ACC112 (cell line): ENCODE data around the gene TMX1.
A peak's percentile ranks its signal among the peaks of the same experiment; 100 is the strongest.
"Not testable (repeated sequence)": the region's sequence is repeated elsewhere in the genome, so short reads cannot be mapped to it uniquely, and the experiment has no call there.

Experiments
- H2AFZ ChIP-seq: fragments of 200-600 bp; sonication (generic); one replicate; pipeline ENCODE4 v1.6.0; 2017; ENCODE audit warnings: antibody characterized with exemption, low read length; ENCODE audit not compliant: unreplicated experiment
- H3K27ac ChIP-seq: fragments of 200-600 bp; sonication (generic); 2 replicates; pipeline ENCODE4 v1.5.1; 2014; ENCODE audit warnings: low read depth, mild to moderate bottlenecking, antibody characterized with exemption, low read length, moderate library complexity
- H3K27me3 ChIP-seq: fragments of 200-600 bp; sonication (generic); 2 replicates; pipeline ENCODE4 v1.6.1; 2014; ENCODE audit warnings: mild to moderate bottlenecking, antibody characterized with exemption, low read length, moderate library complexity, mixed read lengths; ENCODE audit not compliant: insufficient read depth
- H3K36me3 ChIP-seq: fragments of 200-600 bp; sonication (generic); 2 replicates; pipeline ENCODE4 v1.6.1; 2016; ENCODE audit warnings: mild to moderate bottlenecking, antibody characterized with exemption, low read length, moderate library complexity, mixed read lengths; ENCODE audit not compliant: insufficient read depth
- H3K4me1 ChIP-seq: fragments of 200-600 bp; sonication (generic); one replicate; pipeline ENCODE4 v1.6.1; 2016; ENCODE audit warnings: low read length, mixed read lengths; ENCODE audit not compliant: insufficient read depth, unreplicated experiment, control insufficient read depth
- H3K4me3 ChIP-seq: fragments of 200-600 bp; sonication (generic); 2 replicates; pipeline ENCODE4 v1.5.1; 2014; ENCODE audit warnings: mild to moderate bottlenecking, low read depth, low read length
- H3K79me2 ChIP-seq: fragments of 200-600 bp; sonication (generic); one replicate; pipeline ENCODE4 v1.6.0; 2016; ENCODE audit warnings: low read length; ENCODE audit not compliant: control insufficient read depth, unreplicated experiment, insufficient read depth

The TMX1 gene

DNA sequence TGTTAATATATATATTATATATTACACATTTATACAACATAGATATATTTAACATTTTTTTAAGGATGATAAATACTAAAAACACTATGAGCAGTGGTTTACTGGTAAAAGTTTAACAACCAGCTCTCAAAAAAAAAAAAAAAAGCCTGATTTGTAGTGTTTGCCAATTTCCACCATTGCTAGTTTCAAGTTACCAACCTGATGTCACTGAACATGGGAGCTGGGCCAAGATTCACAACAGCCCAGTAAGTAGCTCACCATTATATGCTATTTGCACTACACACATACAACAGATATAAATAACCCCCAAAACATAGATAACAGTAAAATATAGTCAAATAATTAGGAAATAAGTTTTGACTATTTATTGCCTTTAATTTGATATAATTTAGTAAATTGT is 28.9 kb upstream of the TMX1 start:
- Histone ChIP-seq H3K27ac (no peak overlapping the region), H2AFZ (no peak overlapping the region), H3K27me3 (peaks cover 21% of the 10 kb centered on the region), H3K79me2 (no peaks in the 10 kb centered on the region), H3K4me1 (peaks cover 3% of the 10 kb centered on the region), H3K4me3 (no peak overlapping the region), H3K36me3 (no peaks in the 10 kb centered on the region)

DNA sequence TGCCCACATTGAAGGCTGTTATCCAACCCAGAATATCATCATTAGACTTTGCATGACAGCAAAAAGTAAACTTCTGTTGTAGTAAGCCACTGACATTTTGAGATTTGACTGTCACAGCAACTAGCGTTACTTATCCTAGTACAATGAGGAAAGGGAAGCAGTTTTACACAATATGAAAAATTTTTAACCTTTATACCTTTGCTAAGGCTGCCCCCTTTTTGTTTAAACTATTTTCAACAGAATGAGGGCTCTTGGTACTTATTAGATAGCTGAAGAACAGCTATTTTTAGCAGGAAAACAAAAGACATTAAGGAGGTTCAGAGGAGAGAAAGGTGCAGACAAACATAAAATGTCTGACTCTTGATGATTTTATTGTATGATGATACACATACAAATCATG is 23.4 kb upstream of the TMX1 start:
- Histone ChIP-seq H3K4me3 (no peak overlapping the region), H3K79me2 (no peaks in the 10 kb centered on the region), H3K27me3 (no peaks in the 10 kb centered on the region), H3K27ac (no peak overlapping the region), H3K4me1 (no peaks in the 10 kb centered on the region), H2AFZ (no peak overlapping the region), H3K36me3 (no peaks in the 10 kb centered on the region)

DNA sequence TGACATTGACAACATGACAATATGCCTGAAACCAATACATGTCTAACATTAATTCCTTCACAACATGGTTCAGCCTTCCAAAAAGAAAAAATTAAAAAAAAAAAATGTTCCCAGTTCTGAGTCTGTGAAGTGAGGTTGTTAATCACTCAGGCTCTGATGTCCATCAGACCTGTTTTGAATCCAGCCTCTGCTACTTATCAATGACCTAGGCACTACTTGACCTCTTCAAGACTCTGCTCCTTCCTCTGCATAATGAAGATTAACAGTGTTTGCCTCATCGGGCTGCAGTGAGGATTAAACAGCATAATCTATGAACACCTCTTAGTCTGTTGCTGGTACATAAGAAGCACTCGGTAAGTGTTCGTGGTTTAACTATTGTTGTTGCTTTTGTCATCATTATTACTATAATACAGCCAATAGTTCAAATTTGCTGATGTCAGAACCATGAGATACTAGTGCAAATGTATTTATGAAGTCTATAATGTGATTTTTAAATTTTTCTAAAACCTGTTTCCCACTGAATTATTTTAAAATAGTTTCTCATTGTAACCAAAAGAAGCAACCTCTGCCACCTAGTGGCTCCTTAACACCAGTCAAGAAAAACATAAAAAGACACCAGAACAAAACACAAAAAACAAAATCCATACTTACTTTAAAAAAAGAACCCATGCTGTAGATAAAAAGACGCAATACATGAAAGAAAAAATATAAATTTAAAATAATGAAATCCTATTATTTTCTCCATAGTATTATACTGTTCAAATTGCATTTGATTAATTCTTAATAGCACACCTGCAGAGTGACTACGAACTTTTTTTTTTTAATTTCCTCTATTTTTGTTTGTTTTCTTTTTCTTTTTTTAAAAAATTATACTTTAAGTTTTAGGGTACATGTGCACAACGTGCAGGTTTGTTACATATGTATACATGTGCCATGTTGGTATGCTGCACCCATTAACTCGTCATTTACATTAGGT is 20.3 kb upstream of the TMX1 start:
- no peaks in the 10 kb centered on the region for H3K36me3 ChIP-seq
- peaks cover 2% of the 10 kb centered on the region for H3K4me1 ChIP-seq
- H3K4me3 ChIP-seq = no peak overlapping the region
- no peaks in the 10 kb centered on the region for H3K79me2 ChIP-seq
- H3K27me3 ChIP-seq = no peaks in the 10 kb centered on the region
- H2AFZ ChIP-seq = no peak overlapping the region
- no peak overlapping the region for H3K27ac ChIP-seq

DNA sequence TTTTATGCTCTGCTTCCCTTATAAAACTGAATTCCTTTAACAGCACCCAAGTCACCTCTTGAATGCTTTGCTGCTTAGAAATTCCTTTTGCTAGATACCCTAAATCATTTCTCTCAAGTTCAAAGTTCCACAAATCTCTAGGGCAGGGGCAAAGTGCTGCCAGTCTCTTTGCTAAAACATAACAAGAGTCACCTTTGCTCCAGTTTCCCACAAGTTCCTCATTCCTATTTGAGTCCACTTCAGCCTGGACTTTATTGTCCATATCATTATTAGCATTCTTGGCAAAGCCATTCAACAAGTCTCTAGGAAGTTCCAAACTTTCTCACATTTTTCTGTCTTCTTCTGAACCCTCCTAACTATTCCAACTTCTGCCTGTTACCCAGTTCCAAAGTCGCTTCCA is 16.6 kb upstream of the TMX1 start:
- H2AFZ ChIP-seq, H3K4me1 ChIP-seq, H3K4me3 ChIP-seq, H3K36me3 ChIP-seq, H3K27ac ChIP-seq, H3K27me3 ChIP-seq, H3K79me2 ChIP-seq: not testable (repeated sequence)

DNA sequence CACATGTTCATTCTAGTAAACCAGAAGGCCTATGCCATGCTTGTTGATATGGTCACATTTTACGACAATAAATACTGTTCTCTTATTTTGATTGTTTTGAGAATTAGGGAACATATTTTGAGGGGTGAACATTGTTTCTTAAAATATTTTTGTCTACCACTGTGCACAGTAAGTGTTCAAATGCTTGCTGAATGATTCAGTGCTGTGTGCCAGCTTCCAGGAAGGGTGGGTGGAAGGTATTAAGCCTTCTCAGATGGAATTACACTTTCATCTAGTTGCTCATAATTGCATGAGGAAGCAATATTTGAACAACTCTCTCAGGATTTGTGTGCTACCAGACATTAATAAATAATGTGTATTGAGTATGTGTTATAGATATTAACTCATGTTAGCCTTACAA is 15.5 kb upstream of the TMX1 start:
- Histone ChIP-seq H3K4me3 (no peak overlapping the region), H3K4me1 (peaks cover 5% of the 10 kb centered on the region), H3K27me3 (no peaks in the 10 kb centered on the region), H2AFZ (no peak overlapping the region), H3K36me3 (no peaks in the 10 kb centered on the region), H3K27ac (no peak overlapping the region), H3K79me2 (no peaks in the 10 kb centered on the region)

DNA sequence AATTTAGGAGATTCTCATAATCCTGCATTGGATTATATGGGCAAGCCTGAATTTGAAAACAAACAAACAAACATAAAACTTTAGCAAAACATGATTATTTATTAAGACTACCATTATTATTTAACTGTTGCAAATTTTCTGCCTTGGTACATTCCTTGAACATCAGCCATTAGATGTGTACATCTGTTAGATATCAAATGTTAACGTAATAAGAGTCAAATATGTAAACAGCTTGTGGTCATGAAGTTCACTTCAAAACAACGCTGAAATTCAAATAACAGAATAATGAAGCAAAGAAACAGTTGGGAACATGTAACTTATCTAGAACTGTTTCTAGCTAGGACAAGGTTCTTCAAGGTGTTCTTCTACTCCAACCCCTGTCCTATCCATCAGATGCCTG is 14.3 kb upstream of the TMX1 start:
- no peak overlapping the region for H3K4me3 ChIP-seq
- H3K4me1 ChIP-seq = peaks cover 5% of the 10 kb centered on the region
- no peak overlapping the region for H3K27ac ChIP-seq
- H2AFZ ChIP-seq = no peak overlapping the region
- H3K27me3 ChIP-seq = no peaks in the 10 kb centered on the region
- no peaks in the 10 kb centered on the region for H3K79me2 ChIP-seq
- no peaks in the 10 kb centered on the region for H3K36me3 ChIP-seq

DNA sequence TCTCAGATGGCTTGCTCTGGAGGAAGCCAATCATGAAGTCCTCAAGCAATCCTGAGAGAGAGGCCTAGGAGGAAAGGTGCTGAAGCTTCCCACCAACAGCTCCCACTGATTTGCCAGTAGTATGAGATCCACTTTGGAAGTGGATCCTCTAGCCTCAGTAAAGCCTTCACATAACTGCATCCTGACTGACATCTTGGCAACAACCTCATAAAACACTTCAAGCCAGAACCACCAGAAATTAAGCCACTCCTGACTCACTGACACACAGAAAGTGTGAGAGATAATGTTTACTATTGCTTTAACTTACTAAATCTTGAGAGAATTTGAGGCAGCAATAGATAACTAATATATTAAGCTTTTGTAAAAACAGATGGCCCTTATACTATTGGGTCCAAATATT is 11.7 kb upstream of the TMX1 start:
- no peak overlapping the region for H3K27ac ChIP-seq
- no peaks in the 10 kb centered on the region for H3K79me2 ChIP-seq
- H3K36me3 ChIP-seq = no peaks in the 10 kb centered on the region
- no peak overlapping the region for H3K4me3 ChIP-seq
- H2AFZ ChIP-seq = no peak overlapping the region
- H3K4me1 ChIP-seq = peaks cover 5% of the 10 kb centered on the region
- no peaks in the 10 kb centered on the region for H3K27me3 ChIP-seq

DNA sequence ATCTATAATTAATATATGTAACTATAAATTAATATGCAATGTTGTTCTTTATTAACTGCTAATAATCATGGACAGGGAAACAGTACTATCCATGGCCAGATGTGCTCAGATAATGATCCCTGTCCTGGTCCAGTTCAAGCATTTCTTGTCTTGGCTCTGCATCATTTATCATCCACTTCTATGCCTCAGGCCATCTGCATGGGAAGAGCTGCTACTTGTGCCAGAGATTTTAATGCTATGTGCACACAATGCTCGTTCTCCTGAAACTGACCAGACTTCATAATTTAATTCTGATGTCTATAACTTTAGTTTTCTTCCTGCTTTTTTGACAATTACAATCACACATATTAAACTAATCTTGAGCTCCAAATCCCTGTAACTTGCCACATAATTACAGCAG is 11.2 kb upstream of the TMX1 start:
- Histone ChIP-seq H3K4me3 (no peak overlapping the region), H3K27me3 (no peaks in the 10 kb centered on the region), H3K79me2 (no peaks in the 10 kb centered on the region), H3K27ac (no peak overlapping the region), H2AFZ (no peak overlapping the region), H3K4me1 (peaks cover 5% of the 10 kb centered on the region), H3K36me3 (no peaks in the 10 kb centered on the region)

DNA sequence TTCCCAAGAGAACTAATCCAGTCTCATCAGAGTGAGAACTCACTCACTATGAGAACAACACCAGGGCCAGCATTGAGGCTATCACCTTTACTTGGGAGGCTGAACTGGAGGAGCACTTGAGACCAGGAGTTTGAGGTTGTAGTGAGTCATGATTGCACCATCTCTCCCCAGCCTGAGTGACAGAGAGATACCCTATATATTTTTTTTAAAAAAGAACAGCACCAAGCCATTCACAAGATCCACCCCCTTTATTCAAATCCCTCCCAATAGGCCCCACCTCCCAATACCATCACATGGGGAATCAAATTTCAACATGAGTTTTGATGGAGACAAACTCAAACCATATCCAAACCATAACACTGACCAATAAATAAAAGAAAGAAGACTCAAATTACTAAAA is 3.7 kb upstream of the TMX1 start:
- H3K4me1 ChIP-seq = no peaks in the 10 kb centered on the region
- no peak overlapping the region for H3K4me3 ChIP-seq
- H3K36me3 ChIP-seq = no peaks in the 10 kb centered on the region
- H3K79me2 ChIP-seq = peaks cover 13% of the 10 kb centered on the region
- no peak overlapping the region for H3K27ac ChIP-seq
- H2AFZ ChIP-seq = no peak overlapping the region
- H3K27me3 ChIP-seq = no peaks in the 10 kb centered on the region

DNA sequence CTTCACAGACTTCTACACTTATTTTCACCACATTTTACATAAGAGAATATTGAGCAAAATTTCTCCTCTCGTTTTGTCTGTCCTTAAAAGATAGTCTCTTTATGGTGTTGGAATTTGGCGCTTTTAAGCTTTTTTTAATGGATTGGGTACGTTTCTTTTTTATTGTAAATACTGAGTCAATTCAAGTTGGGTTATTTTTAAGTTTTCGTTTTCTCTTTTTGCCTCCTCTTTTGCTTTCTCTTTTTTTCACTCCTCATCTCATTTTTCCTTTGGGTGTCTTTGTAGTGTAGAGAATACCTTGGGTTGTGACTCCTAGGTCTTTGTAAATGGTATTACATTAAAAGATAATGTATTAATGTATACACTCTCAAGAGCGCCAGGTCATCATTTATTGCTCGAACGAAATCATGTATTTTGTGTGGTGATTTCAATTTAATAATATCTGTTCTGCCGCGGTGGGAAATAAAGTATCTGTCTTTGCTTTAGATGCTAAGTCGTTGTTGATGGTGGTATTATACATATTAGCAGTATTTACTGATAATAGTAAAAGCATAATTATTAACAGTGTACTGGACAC is 845 bp downstream of the TMX1 start:
- H2AFZ ChIP-seq = peak overlapping the region; percentile 98
- H3K4me1 ChIP-seq = peaks cover 12% of the 10 kb centered on the region
- H3K27me3 ChIP-seq = no peaks in the 10 kb centered on the region
- H3K36me3 ChIP-seq = peaks cover 14% of the 10 kb centered on the region
- H3K4me3 ChIP-seq = peak overlapping the region; percentile 96
- H3K79me2 ChIP-seq = peaks cover 56% of the 10 kb centered on the region
- H3K27ac ChIP-seq = no peak overlapping the region; the same call in 1 of the 2 replicates
